ENCODE measurements around the gene PTPRR. TPM values are rescaled to one million over a fixed set of nuclear protein-coding genes. Genes with fewer than 3 reads are reported as not detected.
A peak's percentile ranks its signal among the peaks of the same experiment; 100 is the strongest.

PTPRR gene
- total RNA-seq, 1 donor from 2014 or later: 0.33 TPM

GRCh38 chr12:70709022-70709421, 211.5 kb downstream of the PTPRR start:
- Mint-ChIP-seq H3K9me3 (ENCODE audit: unreplicated experiment) (no peaks in the 10 kb centered on the region), H3K4me3 (ENCODE audit: unreplicated experiment) (no peak overlapping the region), H3K27me3 (ENCODE audit: unreplicated experiment) (no peaks in the 10 kb centered on the region), H3K4me1 (ENCODE audit: unreplicated experiment) (peaks cover 19% of the 10 kb centered on the region), H3K27ac (ENCODE audit: unreplicated experiment) (no peak overlapping the region), H3K36me3 (ENCODE audit: low read depth, unreplicated experiment) (no peaks in the 10 kb centered on the region)
- TF ChIP-seq, protein P1, sequence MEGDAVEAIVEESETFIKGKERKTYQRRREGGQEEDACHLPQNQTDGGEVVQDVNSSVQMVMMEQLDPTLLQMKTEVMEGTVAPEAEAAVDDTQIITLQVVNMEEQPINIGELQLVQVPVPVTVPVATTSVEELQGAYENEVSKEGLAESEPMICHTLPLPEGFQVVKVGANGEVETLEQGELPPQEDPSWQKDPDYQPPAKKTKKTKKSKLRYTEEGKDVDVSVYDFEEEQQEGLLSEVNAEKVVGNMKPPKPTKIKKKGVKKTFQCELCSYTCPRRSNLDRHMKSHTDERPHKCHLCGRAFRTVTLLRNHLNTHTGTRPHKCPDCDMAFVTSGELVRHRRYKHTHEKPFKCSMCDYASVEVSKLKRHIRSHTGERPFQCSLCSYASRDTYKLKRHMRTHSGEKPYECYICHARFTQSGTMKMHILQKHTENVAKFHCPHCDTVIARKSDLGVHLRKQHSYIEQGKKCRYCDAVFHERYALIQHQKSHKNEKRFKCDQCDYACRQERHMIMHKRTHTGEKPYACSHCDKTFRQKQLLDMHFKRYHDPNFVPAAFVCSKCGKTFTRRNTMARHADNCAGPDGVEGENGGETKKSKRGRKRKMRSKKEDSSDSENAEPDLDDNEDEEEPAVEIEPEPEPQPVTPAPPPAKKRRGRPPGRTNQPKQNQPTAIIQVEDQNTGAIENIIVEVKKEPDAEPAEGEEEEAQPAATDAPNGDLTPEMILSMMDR (IDR thresholded peaks at IDR 0.05; ENCODE audit: unreplicated experiment): no peak
- no peak for DNase-seq (ENCODE audit: low spot score)

DNA sequence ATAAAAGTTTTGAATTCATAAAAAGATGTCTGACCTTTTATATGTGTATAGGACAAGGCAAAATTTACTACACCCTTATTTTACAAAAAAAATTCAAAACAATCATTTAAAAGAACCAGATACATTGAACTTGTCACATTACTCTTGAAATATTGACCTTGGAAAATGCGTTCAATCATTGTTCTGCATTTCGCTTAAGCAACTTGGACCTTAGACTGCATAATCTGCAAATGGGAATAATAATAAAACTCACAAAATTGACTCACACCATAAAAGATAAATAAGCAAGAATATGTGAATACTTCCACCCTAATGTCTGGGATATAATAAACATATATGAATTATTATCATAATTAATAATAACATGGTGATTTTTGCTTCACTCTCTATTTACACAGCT, 213.9 kb downstream of the PTPRR start:
- Mint-ChIP-seq H3K4me3 (ENCODE audit: unreplicated experiment) (no peak overlapping the region), H3K36me3 (ENCODE audit: low read depth, unreplicated experiment) (no peaks in the 10 kb centered on the region), H3K27ac (ENCODE audit: unreplicated experiment) (no peak overlapping the region), H3K4me1 (ENCODE audit: unreplicated experiment) (peaks cover 19% of the 10 kb centered on the region), H3K9me3 (ENCODE audit: unreplicated experiment) (no peaks in the 10 kb centered on the region), H3K27me3 (ENCODE audit: unreplicated experiment) (no peaks in the 10 kb centered on the region)
- TF ChIP-seq, protein P1 (IDR thresholded peaks at IDR 0.05; ENCODE audit: unreplicated experiment): no peak
- DNase-seq (ENCODE audit: low spot score): no peak

DNA sequence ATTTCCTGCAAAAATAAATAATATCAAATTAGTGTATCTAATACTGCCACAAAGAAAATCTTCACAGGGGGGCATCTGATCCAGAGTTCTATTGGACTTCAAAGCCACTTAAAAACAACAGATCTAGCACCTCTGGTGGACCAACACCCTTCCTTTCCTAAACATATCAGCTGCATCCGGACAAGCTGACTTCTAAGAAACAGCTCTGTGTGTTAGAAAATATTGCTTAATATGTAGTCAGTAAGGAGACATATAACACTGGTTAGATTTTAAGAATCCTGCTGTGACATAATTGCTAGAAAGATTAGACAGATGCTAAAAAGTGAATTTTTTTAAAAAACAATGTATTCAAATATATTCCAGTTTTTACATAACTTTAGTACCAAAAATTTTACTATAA, 222.2 kb downstream of the PTPRR start:
- H3K4me3 Mint-ChIP-seq (ENCODE audit: unreplicated experiment): no peak overlapping the region
- TF ChIP-seq, protein P1 (IDR thresholded peaks at IDR 0.05; ENCODE audit: unreplicated experiment): no peak
- no peaks in the 10 kb centered on the region for H3K9me3 Mint-ChIP-seq (ENCODE audit: unreplicated experiment)
- H3K36me3 Mint-ChIP-seq (ENCODE audit: low read depth, unreplicated experiment): no peaks in the 10 kb centered on the region
- no peaks in the 10 kb centered on the region for H3K27me3 Mint-ChIP-seq (ENCODE audit: unreplicated experiment)
- no peak for DNase-seq (ENCODE audit: low spot score)
- H3K27ac Mint-ChIP-seq (ENCODE audit: unreplicated experiment): no peak overlapping the region
- peaks cover 4% of the 10 kb centered on the region for H3K4me1 Mint-ChIP-seq (ENCODE audit: unreplicated experiment)

- Mint-ChIP-seq H3K27me3 (ENCODE audit: unreplicated experiment) (no peaks in the 10 kb centered on the region), H3K4me3 (ENCODE audit: unreplicated experiment) (no peak overlapping the region), H3K36me3 (ENCODE audit: low read depth, unreplicated experiment) (no peaks in the 10 kb centered on the region)
Observed at GRCh38 chr12:70695361-70696023, 225.0 kb downstream of the PTPRR start.

DNA sequence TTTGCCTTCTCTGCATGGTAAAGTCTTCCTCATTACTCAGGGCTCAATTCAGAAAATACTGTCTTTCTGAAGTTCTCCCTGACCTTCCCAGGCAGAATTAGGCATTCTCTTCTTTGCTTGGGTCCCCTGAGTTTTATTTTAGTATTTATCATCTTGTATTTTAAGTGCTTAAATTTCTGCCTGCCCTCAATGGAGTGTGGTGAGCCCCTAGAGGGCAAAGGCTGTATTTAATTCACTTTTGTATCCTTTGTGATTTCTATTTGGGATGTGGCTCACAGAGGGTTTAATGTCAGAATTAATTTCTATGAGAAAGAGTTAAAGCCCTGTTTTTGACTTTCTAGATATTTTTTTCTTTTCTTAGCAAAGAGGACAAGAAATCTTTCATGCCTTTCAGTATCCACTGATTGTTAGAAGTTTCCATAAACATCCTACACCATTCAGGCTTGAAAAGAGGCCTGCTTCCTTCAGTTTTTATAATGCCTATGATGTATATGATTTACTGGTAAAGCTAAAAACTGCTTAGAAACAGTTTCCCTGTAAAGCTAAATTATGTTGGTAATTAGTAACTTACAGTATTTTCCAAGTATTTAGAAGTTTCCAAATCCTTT, 227.8 kb downstream of the PTPRR start:
- peaks cover 14% of the 10 kb centered on the region for H3K4me1 Mint-ChIP-seq (ENCODE audit: unreplicated experiment)
- H3K36me3 Mint-ChIP-seq (ENCODE audit: low read depth, unreplicated experiment): no peaks in the 10 kb centered on the region
- no peaks in the 10 kb centered on the region for H3K27me3 Mint-ChIP-seq (ENCODE audit: unreplicated experiment)
- TF ChIP-seq, protein P1 (IDR thresholded peaks at IDR 0.05; ENCODE audit: unreplicated experiment): peak; percentile 67
- H3K27ac Mint-ChIP-seq (ENCODE audit: unreplicated experiment): no peak overlapping the region
- no peak for DNase-seq (ENCODE audit: low spot score)
- no peaks in the 10 kb centered on the region for H3K9me3 Mint-ChIP-seq (ENCODE audit: unreplicated experiment)
- no peak overlapping the region for H3K4me3 Mint-ChIP-seq (ENCODE audit: unreplicated experiment)

More at GRCh38 chr12:70695361-70696023, 225.0 kb downstream of the PTPRR start:
- TF ChIP-seq, protein P1 (IDR thresholded peaks at IDR 0.05; ENCODE audit: unreplicated experiment): no peak
- DNase-seq (ENCODE audit: low spot score): no peak
- H3K4me1 Mint-ChIP-seq (ENCODE audit: unreplicated experiment): peaks cover 18% of the 10 kb centered on the region
- no peaks in the 10 kb centered on the region for H3K9me3 Mint-ChIP-seq (ENCODE audit: unreplicated experiment)
- no peak overlapping the region for H3K27ac Mint-ChIP-seq (ENCODE audit: unreplicated experiment)

Measured in endothelial cell (in vitro differentiated cells).